Panc1 (cell line): Measurements from ENCODE around the gene SYNE1. TPM values are rescaled to one million over a fixed set of nuclear protein-coding genes. Genes with fewer than 3 reads are reported as not detected.

Experiments
- ATAC-seq: fragments of 200-7000 bp; cut with Tn5 transposase; 2 replicates; pipeline ENCODE4 v1.9.1; 2020; ENCODE audit warnings: mild to moderate bottlenecking, moderate library complexity
- BruUV-seq: library from RNA; stranded (reverse); fragments of 400-500 nt; replicated peaks from 2 replicates; lab custom pipeline; 2021; lab: Mats Ljungman, UMichigan
- CTCF ChIA-PET: fragments of 300-600 bp; sonication (Branson Sonifier 250); formaldehyde crosslinking; loops from one replicate; lab custom pipeline; 2022; ENCODE audit warnings: antibody characterized with exemption; lab: Charles Lee
- POLR2A ChIA-PET: fragments of 300-600 bp; sonication (Branson Sonifier 250); formaldehyde crosslinking; loops from one replicate; lab custom pipeline; 2022; ENCODE audit warnings: antibody characterized with exemption; lab: Charles Lee
- DNase-seq: peaks from one replicate; pipeline ENCODE4 v3.0.0-alpha.2; 2010; ENCODE audit warnings: low read depth, low spot score
- H3K27ac ChIP-seq: 2 replicates; pipeline ENCODE4 v1.5.1; 2011; ENCODE audit warnings: mild to moderate bottlenecking, low read length, inconsistent platforms
- H3K27me3 ChIP-seq: fragments of 200-500 bp; sonication (Bioruptor generic); 2 replicates; pipeline ENCODE4 v1.6.0; 2014; ENCODE audit warnings: low read length, inconsistent platforms; ENCODE audit not compliant: control insufficient read depth, insufficient read depth
- H3K36me3 ChIP-seq: fragments of 200-500 bp; sonication (Bioruptor generic); 2 replicates; pipeline ENCODE4 v1.5.1; 2014; ENCODE audit warnings: inconsistent platforms, mild to moderate bottlenecking, low read length, moderate library complexity; ENCODE audit not compliant: control insufficient read depth, insufficient read depth
- H3K4me1 ChIP-seq: 2 replicates; pipeline ENCODE4 v1.5.1; 2011; ENCODE audit warnings: inconsistent platforms, mild to moderate bottlenecking, low read length, moderate library complexity; ENCODE audit not compliant: control insufficient read depth, insufficient read depth
- H3K4me3 ChIP-seq, 2 experiments: 2 replicates each; pipeline ENCODE4 v1.5.1; 2011 to 2012; ENCODE audit warnings: low read depth in 2 of 2, low read length in 2 of 2, mild to moderate bottlenecking in 2 of 2, inconsistent platforms in 1 of 2, moderate library complexity in 1 of 2
- H3K9me3 ChIP-seq: fragments of 200-500 bp; sonication (Bioruptor generic); 2 replicates; pipeline ENCODE4 v1.5.1; 2014; ENCODE audit warnings: low read depth, mild to moderate bottlenecking, inconsistent platforms, low read length, moderate library complexity; ENCODE audit not compliant: control insufficient read depth, insufficient read depth
- CTCF ChIP-seq: fragments of 450-650 bp; IDR thresholded peaks from 2 replicates; pipeline ENCODE4 v1.5.1; 2017; ENCODE audit warnings: mild to moderate bottlenecking
- POLR2AphosphoS5 ChIP-seq: IDR thresholded peaks from 2 replicates; pipeline ENCODE4 v1.6.1; 2012; ENCODE audit warnings: mild to moderate bottlenecking, low read depth, low read length, moderate library complexity
- REST ChIP-seq, 2 experiments: IDR thresholded peaks; 2 replicates each; pipeline ENCODE4 v1.6.1; 2011 to 2012; ENCODE audit warnings: low read depth in 2 of 2, control low read depth in 1 of 2, low read length in 1 of 2, mild to moderate bottlenecking in 1 of 2, moderate library complexity in 1 of 2; ENCODE audit not compliant: insufficient read depth in 1 of 2
- SIN3A ChIP-seq: IDR thresholded peaks from 2 replicates; pipeline ENCODE4 v1.6.1; 2012; ENCODE audit warnings: low read depth, mild to moderate bottlenecking, low read length, moderate library complexity, borderline replicate concordance; ENCODE audit not compliant: insufficient read depth
- TCF7L2 ChIP-seq: IDR thresholded peaks from 2 replicates; pipeline ENCODE4 v1.6.1; 2011; ENCODE audit warnings: mild to moderate bottlenecking, low read depth, low read length, inconsistent platforms
- in situ Hi-C: cut with HindIII; loops from 2 replicates; pipeline ENCODE4 v1.10.0; 2016; ENCODE audit warnings: low sequenced_read_pairs, low pct_unique_long_range_greater_than_20kb
- intact Hi-C: fragments of 100-400 bp; cut with micrococcal nuclease; formaldehyde crosslinking; loops from one replicate; pipeline ENCODE4 v1.10.0; 2022; ENCODE audit not compliant: unreplicated experiment
- total RNA-seq: library from RNA; stranded (reverse); gene quantifications from one replicate; pipeline ENCODE4 v1.2.1, GENCODE V29; 2021; ENCODE audit not compliant: unreplicated experiment

SYNE1 gene
- total RNA-seq, 1 experiment from 2014 or later: 3.2 TPM

GRCh38 chr6:152450519-152450918 lies 186.6 kb downstream of the SYNE1 start:
- no peak for TF ChIP-seq POLR2AphosphoS5
- TF ChIP-seq REST (IDR thresholded peaks at IDR 0.05; ENCODE audit: insufficient read depth in 1 of 2, low read depth in 2 of 2, low read length in 1 of 2): no peak
- no peak for TF ChIP-seq TCF7L2
- H3K9me3 ChIP-seq: no peaks in the 10 kb centered on the region
- no peak overlapping the region for H3K27ac ChIP-seq
- no peaks in the 10 kb centered on the region for H3K36me3 ChIP-seq
- in situ Hi-C loops: no loop called here
- POLR2A ChIA-PET: no interaction called here
- no TSS peak for BruUV-seq
- no peak overlapping the region for H3K4me3 ChIP-seq
- DNase-seq (no peak), ATAC-seq (no peak)
- no peaks in the 10 kb centered on the region for H3K27me3 ChIP-seq
- H3K4me1 ChIP-seq: no peaks in the 10 kb centered on the region
- intact Hi-C loops: no loop called here
- CTCF ChIA-PET: no interaction called here

GRCh38 chr6:152441902-152442301 lies 195.3 kb downstream of the SYNE1 start:
- intact Hi-C loops (no loop called here), in situ Hi-C loops (no loop called here)
- no peak for ATAC-seq
- Histone ChIP-seq H3K9me3 (no peaks in the 10 kb centered on the region), H3K4me3 (no peak overlapping the region), H3K27me3 (no peaks in the 10 kb centered on the region), H3K4me1 (no peaks in the 10 kb centered on the region), H3K36me3 (no peaks in the 10 kb centered on the region), H3K27ac (no peak overlapping the region)
- no TSS peak for BruUV-seq
- CTCF ChIA-PET: no interaction called here
- POLR2A ChIA-PET: no interaction called here
- DNase-seq: no peak
- TF ChIP-seq POLR2AphosphoS5 (no peak), REST (IDR thresholded peaks at IDR 0.05; ENCODE audit: insufficient read depth in 1 of 2, low read depth in 2 of 2, low read length in 1 of 2) (no peak), TCF7L2 (no peak), CTCF (no peak), SIN3A (no peak)
